GM21515 (cell line): Measurements from ENCODE around the gene ZNF26.

Experiments
- ATAC-seq: cut with Tn5 transposase; IDR thresholded peaks from one replicate; pipeline ENCODE4 v1.9.1; 2021; ENCODE audit not compliant: unreplicated experiment

Gene ZNF26

GRCh38 chr12:133061954-133062353, 75.8 kb downstream of the ZNF26 start:
- no peak for ATAC-seq

DNA sequence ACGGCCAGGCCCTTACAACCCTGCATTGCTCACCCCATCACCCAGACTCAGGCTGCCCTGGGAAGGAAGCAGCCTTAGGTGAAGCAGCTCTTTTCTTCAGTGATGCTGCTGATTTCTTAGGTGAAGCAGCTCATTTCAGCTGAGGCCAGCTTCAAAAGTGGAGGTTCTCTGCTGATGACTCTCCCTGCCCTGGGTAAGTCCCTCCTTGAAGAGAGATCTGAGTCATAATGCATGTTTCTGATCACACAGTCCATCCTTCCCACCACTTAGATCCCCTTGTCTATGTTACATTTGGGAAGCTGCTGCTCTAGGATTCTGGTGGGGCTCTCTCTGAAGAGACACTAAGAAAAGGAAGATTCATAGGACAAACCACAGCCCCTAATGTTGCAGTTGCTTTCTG, 77.4 kb downstream of the ZNF26 start:
- no peak for ATAC-seq

- no peak for ATAC-seq
Measured at GRCh38 chr12:133073836-133074235, 87.7 kb downstream of the ZNF26 start.
